Gastroesophageal sphincter (tissue), 4 donors: ENCODE data around the gene CTSW. TPM values are rescaled to one million over a fixed set of nuclear protein-coding genes. Genes with fewer than 3 reads are reported as not detected.
A peak's percentile ranks its signal among the peaks of the same experiment; 100 is the strongest.

Source experiments
- ATAC-seq: fragments of 150-250 bp; one replicate; pipeline ENCODE4 v1.9.1; 2016; ENCODE audit warnings: mild to moderate bottlenecking, moderate library complexity
- H3K27ac ChIP-seq, 4 donors: fragments of 200-600 bp; sonication (generic) in 3 of 4; 1 replicate in 3 of 4; 2 replicates in 1 of 4; pipeline ENCODE4 v1.5.1; 2016 to 2019
- H3K27me3 ChIP-seq: fragments of 200-600 bp; sonication (generic); one replicate; pipeline ENCODE4 v1.5.1; 2019
- H3K36me3 ChIP-seq, 2 donors: fragments of 200-600 bp; sonication (generic); one replicate each; pipeline ENCODE4 v1.5.1; 2019; ENCODE audit warnings: control low read depth in 1 of 2
- H3K4me1 ChIP-seq, 3 donors: fragments of 200-600 bp; sonication (generic); 1 replicate in 2 of 3; 2 replicates in 1 of 3; pipeline ENCODE4 v1.5.1; 2016 to 2019; ENCODE audit warnings: control low read depth in 2 of 3
- H3K4me3 ChIP-seq, 2 donors: fragments of 200-600 bp; sonication (generic); one replicate each; pipeline ENCODE4 v1.5.1; 2019; ENCODE audit warnings: mild to moderate bottlenecking in 1 of 2, moderate library complexity in 1 of 2
- H3K9me3 ChIP-seq, 3 donors: fragments of 200-600 bp; sonication (generic); one replicate each; pipeline ENCODE4 v1.5.1; 2017 to 2019; ENCODE audit warnings: control low read depth in 2 of 3
- EP300 ChIP-seq: sonication (generic); formaldehyde crosslinking; IDR thresholded peaks from one replicate; pipeline ENCODE4 v1.6.1; 2017; ENCODE audit warnings: antibody characterized with exemption, mild to moderate bottlenecking
- POLR2A ChIP-seq, 2 donors: fragments of 450-650 bp; IDR thresholded peaks; one replicate each; pipeline ENCODE4 v1.6.1; 2017; ENCODE audit warnings: antibody characterized with exemption in 2 of 2, mild to moderate bottlenecking in 2 of 2, moderate library complexity in 1 of 2
- POLR2AphosphoS5 ChIP-seq: sonication (generic); formaldehyde crosslinking; IDR thresholded peaks from one replicate; pipeline ENCODE4 v1.6.1; 2017; ENCODE audit warnings: antibody characterized with exemption
- WGBS, 2 donors: methylation state at CpG; one replicate each; pipeline ENCODE4 v1.1.5; 2018; ENCODE audit warnings: low coverage in 1 of 2; 5-methylcytosine and 5-hydroxymethylcytosine counted together
- total RNA-seq, 4 donors: library from RNA; depleted of rRNA; stranded (reverse); fragments of >200 nt; gene quantifications; one replicate each; pipeline ENCODE4 v1.1.0, GENCODE V29; 2016
- TF ChIP-seq, protein P1 (sequence below), 4 experiments: fragments of 200-600 bp in 2 of 4; fragments of 450-650 bp in 2 of 4; sonication (generic) in 1 of 4; IDR thresholded peaks; one replicate each; pipeline ENCODE4 v1.5.1; 2017 to 2019; ENCODE audit warnings: antibody characterized with exemption in 4 of 4, mild to moderate bottlenecking in 2 of 4, moderate library complexity in 2 of 4

The CTSW gene
- total RNA-seq, 4 donors from 2014 or later = 0.52 to 3.6 (median 0.94) TPM; not detected in 1

DNA sequence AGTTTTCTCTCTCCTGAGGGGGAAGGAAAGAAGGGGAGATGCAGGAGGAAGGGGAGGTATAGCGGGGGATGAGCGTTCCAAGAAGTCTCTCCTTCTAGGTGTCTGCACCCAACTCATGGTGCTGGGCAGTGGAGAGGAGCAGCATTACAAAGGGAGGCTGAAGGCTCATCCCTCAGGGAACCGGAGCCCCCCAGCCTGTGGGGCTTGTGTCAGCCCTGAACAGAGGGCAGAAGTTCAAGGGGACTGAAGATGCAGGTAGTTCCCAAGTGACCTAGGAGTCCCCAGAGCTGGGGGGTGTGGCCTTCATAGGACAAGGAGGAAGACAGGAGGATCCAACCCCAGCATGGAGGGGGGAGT is 37.4 kb downstream of the CTSW start:
- no peak for TF ChIP-seq POLR2A (IDR thresholded peaks at IDR 0.05)
- 75 to 100% methylated on average over 2 of the region's 3 CpGs for WGBS, 2 donors
- H3K4me1 ChIP-seq = peaks cover 0 to 71% (median 44%) of the 10 kb centered on the region in 3 donors
- peaks cover 0 to 24% of the 10 kb centered on the region in 2 donors for H3K36me3 ChIP-seq
- no peaks in the 10 kb centered on the region for H3K27me3 ChIP-seq
- ATAC-seq = no peak
- H3K4me3 ChIP-seq = peak overlapping the region in 1 of 2 donors; percentile 99
- H3K27ac ChIP-seq = peak overlapping the region in 3 of 4 donors; percentile 97 to 98 (median 97)
- H3K9me3 ChIP-seq = no peaks in the 10 kb centered on the region

DNA sequence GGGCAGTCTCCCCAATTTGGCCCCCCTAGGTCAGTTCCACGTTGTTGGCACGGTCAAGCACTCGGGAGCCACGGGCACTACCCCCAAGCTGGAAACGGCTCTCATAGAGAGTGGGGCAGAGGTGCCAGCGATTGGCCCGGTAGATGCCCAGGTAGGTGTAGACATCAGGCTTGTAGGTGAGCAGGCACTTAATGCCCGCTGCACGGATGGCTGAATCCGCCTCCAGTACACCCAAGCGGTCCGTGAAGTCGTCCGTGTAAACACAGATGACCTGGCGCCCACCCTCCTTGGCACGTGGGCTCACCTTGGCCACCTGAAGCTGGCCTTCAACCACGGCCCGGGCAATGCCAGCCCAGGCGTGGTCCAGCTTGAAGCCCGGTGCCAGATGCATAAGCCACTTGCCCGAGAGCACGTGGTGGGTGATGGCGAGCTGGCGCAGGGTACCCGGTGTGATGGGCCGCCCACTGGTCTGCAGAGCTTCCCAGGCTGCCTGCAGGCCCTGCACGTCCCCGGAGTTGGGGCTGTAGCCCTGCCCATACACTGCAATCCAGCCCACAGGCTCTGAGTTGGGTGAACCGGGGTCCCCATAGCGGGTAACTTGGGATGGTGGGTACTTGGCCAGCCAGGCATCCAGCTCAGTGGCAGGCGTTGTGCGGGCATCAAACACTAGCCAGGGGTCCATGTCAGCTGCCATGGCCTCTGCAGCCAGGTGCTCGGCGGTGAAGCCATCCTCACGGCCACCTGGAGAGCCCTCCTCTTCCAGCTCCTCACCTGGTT is 38.0 kb downstream of the CTSW start:
- 69% methylated on average over 6 of the region's 35 CpGs; no CpG with 5 or more reads in 1 of the 2 donors for WGBS, 2 donors
- Histone ChIP-seq H3K9me3 (no peaks in the 10 kb centered on the region), H3K36me3 (peaks cover 0 to 29% of the 10 kb centered on the region in 2 donors), H3K27me3 (no peaks in the 10 kb centered on the region), H3K4me3 (peak overlapping the region; percentile 59 to 99), H3K4me1 (peaks cover 0 to 66% (median 42%) of the 10 kb centered on the region in 3 donors), H3K27ac (peak overlapping the region; percentile 78 to 98 (median 97))
- TF ChIP-seq POLR2AphosphoS5 = no peak
- TF ChIP-seq EP300 = no peak
- TF ChIP-seq, protein P1, sequence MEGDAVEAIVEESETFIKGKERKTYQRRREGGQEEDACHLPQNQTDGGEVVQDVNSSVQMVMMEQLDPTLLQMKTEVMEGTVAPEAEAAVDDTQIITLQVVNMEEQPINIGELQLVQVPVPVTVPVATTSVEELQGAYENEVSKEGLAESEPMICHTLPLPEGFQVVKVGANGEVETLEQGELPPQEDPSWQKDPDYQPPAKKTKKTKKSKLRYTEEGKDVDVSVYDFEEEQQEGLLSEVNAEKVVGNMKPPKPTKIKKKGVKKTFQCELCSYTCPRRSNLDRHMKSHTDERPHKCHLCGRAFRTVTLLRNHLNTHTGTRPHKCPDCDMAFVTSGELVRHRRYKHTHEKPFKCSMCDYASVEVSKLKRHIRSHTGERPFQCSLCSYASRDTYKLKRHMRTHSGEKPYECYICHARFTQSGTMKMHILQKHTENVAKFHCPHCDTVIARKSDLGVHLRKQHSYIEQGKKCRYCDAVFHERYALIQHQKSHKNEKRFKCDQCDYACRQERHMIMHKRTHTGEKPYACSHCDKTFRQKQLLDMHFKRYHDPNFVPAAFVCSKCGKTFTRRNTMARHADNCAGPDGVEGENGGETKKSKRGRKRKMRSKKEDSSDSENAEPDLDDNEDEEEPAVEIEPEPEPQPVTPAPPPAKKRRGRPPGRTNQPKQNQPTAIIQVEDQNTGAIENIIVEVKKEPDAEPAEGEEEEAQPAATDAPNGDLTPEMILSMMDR (IDR thresholded peaks at IDR 0.05) = no peak
- TF ChIP-seq POLR2A (IDR thresholded peaks at IDR 0.05) = no peak
- ATAC-seq = no peak

DNA sequence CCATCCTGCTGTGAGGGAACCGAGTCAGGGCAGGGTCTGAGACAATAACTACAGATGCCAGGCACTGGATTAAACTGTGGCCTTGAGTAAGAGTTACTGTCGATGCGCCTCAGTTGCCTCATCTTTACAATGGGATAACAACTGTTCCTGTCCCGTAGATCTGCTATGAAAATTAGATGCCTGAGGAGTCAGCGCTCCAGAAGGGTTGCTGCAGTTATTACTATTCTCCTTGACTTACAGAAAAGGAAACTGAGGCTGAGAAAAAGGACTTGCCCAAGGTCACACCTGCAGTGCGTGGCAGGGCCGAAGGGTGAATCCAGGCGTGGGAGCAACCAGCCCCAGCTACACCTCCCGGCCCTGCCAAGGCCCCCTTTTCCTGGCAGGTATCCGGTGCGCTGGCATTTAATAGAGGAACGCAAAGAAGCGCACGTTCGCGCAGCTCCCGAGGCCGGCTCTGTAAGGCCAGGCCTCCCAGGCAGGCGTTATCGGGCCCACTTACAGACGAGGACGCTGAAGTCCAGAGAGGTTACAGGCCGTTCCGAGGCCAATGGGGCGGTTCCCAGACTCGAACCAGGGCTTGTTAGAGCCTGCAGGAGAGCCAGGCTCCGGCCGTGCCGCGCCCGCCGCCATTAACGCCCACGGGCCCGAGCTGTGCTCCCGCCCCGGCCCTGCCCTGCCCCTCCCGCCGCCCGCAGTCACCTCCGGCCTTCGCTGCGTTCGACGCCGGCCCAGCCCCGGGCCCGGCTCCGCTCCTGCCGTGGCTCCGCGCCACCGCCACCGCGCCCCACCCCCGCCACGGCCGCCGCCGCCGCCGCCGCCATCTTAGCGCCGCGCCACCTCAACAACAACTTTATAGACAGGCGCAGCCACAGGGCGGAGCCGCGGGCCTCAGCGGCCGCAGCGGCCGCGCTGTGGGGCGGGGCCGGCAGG is 38.8 kb downstream of the CTSW start, which contains the start of gene C11orf68:
Gene C11orf68 (minus strand): TSS at position 852 of the 930 bp plus-strand sequence. CDS start 31 bp downstream, at position 821.
- Histone ChIP-seq H3K4me3 (peak within 1 kb of the TSS; percentile 88 to 99), H3K27me3 (no peaks in the 10 kb centered on the region), H3K27ac (peak within 1 kb of the TSS; percentile 78 to 98 (median 97)), H3K9me3 (no peaks in the 10 kb centered on the region), H3K36me3 (peaks cover 0 to 38% of the 10 kb centered on the region in 2 donors), H3K4me1 (peaks cover 0 to 59% (median 42%) of the 10 kb centered on the region in 3 donors)
- 2 to 37% methylated on average over 3 to 6 of the region's 77 CpGs for WGBS, 2 donors
- peak; percentile 79 for ATAC-seq
- peak; percentile 28 for TF ChIP-seq POLR2AphosphoS5
- TF ChIP-seq EP300 = no peak
- TF ChIP-seq, protein P1 (IDR thresholded peaks at IDR 0.05) = peak in 1 of 4 experiments; percentile 5
- peak in 1 of 2 donors; percentile 41 for TF ChIP-seq POLR2A (IDR thresholded peaks at IDR 0.05)

DNA sequence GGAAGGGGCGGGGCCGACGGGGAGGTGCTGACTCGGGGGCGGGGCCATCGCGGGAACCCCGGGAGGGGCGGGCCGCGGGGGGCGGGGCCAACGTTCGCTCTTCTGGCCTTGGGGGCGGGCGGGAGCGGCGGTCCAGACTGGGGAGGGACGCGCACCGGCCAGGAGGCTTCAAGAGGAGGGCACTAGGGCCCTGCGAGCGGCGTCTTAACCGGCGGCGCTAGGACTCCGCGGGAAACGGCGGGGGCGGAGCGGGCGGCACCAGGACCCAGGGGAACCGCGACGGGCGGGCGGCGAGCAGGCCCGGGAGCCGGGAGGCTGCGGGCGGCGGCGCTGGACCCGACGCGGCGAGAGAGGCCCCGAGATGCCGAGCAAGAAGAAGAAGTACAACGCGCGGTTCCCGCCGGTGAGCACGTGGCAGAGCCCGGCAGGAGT is 39.5 kb downstream of the CTSW start, which contains the start of gene DRAP1:
Gene DRAP1 (plus strand): TSS at position 286 of the 432 bp plus-strand sequence. CDS start 76 bp downstream, at position 362.
- no peak for TF ChIP-seq EP300
- peak; percentile 77 for TF ChIP-seq POLR2AphosphoS5
- TF ChIP-seq POLR2A (IDR thresholded peaks at IDR 0.05) = peak; percentile 68 to 72
- Histone ChIP-seq H3K36me3 (peaks cover 0 to 42% of the 10 kb centered on the region in 2 donors), H3K27ac (peak within 1 kb of the TSS; percentile 78 to 98 (median 97)), H3K4me1 (peaks cover 0 to 58% (median 42%) of the 10 kb centered on the region in 3 donors), H3K9me3 (no peaks in the 10 kb centered on the region), H3K27me3 (no peaks in the 10 kb centered on the region), H3K4me3 (peak within 1 kb of the TSS; percentile 88 to 99)
- WGBS, 2 donors = no CpG with 5 or more reads among the region's 59 CpGs
- ATAC-seq = peak; percentile 94

DNA sequence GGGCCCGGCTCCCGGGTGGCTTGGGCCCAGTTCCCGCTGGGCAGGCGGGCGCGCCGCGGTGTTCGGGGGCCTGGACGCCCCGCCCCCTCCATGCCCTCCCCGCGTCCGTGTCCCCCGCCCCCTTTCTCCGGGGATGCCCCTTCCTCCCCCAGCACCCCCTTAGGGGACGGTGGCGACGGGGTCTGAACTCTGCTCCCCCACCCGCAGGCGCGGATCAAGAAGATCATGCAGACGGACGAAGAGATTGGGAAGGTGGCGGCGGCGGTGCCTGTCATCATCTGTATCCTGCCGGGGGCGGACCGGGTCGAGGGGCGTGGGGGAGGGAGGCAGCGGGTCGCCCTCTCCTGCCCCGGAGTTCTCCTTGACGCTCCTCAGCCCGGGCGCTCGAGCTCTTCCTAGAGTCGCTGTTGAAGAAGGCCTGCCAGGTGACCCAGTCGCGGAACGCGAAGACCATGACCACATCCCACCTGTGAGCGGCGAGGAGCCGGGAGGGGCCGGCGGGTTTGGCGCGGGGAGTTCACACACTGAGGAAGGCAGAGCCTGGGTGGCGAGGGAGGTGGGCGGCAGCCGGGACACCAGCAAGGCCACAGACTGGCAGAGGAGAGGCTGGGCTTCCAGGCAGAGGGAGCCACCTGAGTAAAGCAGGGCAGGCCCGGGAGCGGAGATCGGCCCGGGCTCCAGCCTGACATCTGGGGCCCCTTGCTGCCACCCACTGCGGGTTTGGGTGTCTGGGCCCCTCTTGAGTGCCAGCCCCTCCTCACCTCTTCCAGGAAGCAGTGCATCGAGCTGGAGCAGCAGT is 40.1 kb downstream of the CTSW start:
- peak; percentile 24 for ATAC-seq
- Histone ChIP-seq H3K9me3 (no peaks in the 10 kb centered on the region), H3K4me3 (peak overlapping the region; percentile 88 to 99), H3K27me3 (no peaks in the 10 kb centered on the region), H3K4me1 (peaks cover 0 to 52% (median 42%) of the 10 kb centered on the region in 3 donors), H3K27ac (peak overlapping the region; percentile 73 to 98 (median 96)), H3K36me3 (peaks cover 0 to 42% of the 10 kb centered on the region in 2 donors)
- WGBS, 2 donors = no CpG with 5 or more reads among the region's 60 CpGs
- TF ChIP-seq POLR2AphosphoS5 = no peak
- TF ChIP-seq EP300 = no peak
- TF ChIP-seq, protein P1 (IDR thresholded peaks at IDR 0.05) = no peak
- TF ChIP-seq POLR2A (IDR thresholded peaks at IDR 0.05) = no peak
